GM12878 (cell line): ENCODE measurements around the gene ASIC3. TPM values are rescaled to one million over a fixed set of nuclear protein-coding genes. Genes with fewer than 3 reads are reported as not detected.

Experiments used
- EED ChIP-seq: sonication (generic); IDR thresholded peaks from 2 replicates; pipeline ENCODE4 v1.6.1; 2016; ENCODE audit warnings: antibody characterized with exemption, low read depth
- FOXK2 ChIP-seq: fragments of 450-650 bp; IDR thresholded peaks from 2 replicates; pipeline ENCODE4 v1.6.1; 2017; ENCODE audit warnings: mild to moderate bottlenecking, moderate library complexity
- MEF2B ChIP-seq: fragments of 450-650 bp; IDR thresholded peaks from 2 replicates; pipeline ENCODE4 v1.6.1; 2018; ENCODE audit warnings: mild to moderate bottlenecking, moderate library complexity; ENCODE audit not compliant: partially characterized antibody, poor library complexity, severe bottlenecking
- MYC ChIP-seq: IDR thresholded peaks from 2 replicates; pipeline ENCODE4 v1.6.1; 2011; ENCODE audit warnings: mild to moderate bottlenecking, low read length, moderate library complexity, inconsistent platforms; ENCODE audit not compliant: insufficient read depth, insufficient replicate concordance, insufficient read length, severe bottlenecking
- POLR2AphosphoS2 ChIP-seq: IDR thresholded peaks from 2 replicates; pipeline ENCODE4 v1.6.1; 2011; ENCODE audit warnings: low read depth, mild to moderate bottlenecking, low read length, improper control_type of control experiment, moderate library complexity
- SMAD5 ChIP-seq: IDR thresholded peaks from 2 replicates; pipeline ENCODE4 v1.6.1; 2016; ENCODE audit warnings: antibody characterized with exemption, low read depth
- SRF ChIP-seq, 2 experiments: IDR thresholded peaks; 2 replicates each; pipeline ENCODE4 v1.6.1; 2011; ENCODE audit warnings: low read depth in 2 of 2, low read length in 2 of 2, mild to moderate bottlenecking in 1 of 2, moderate library complexity in 1 of 2
- SUZ12 ChIP-seq: fragments of 200-600 bp; sonication (generic); IDR thresholded peaks from one replicate; pipeline ENCODE4 v1.6.1; 2018; ENCODE audit warnings: antibody characterized with exemption, mild to moderate bottlenecking; ENCODE audit not compliant: unreplicated experiment
- polyA plus RNA-seq, 11 experiments: library from polyadenylated mRNA; depleted of rRNA in 4 of 11; unstranded in 6 of 11; stranded (reverse) in 5 of 11; fragments of >200 nt; fragmentation: Nextera tagmentation in 4 of 11; fragmentation: Illumina TruSeq in 1 of 11; extraction: Ambion mirVana in 4 of 11; extraction: Trizol in 1 of 11; gene quantifications; 1 replicate in 1 of 11; 2 replicates in 10 of 11; pipeline versions ENCODE4 v1.2.1 to v1.2.3, GENCODE V29; 2011 to 2016; ENCODE audit warnings: inconsistent platforms in 2 of 11, missing spikeins in 2 of 11, low read depth in 1 of 11
- total RNA-seq, 4 experiments: library from RNA; depleted of rRNA in 3 of 4; stranded (reverse); fragments of >200 nt in 3 of 4; fragmentation: Illumina TruSeq in 1 of 4; extraction: Trizol in 1 of 4; gene quantifications; 2 replicates each; pipeline versions ENCODE4 v1.2.1 to v1.2.3, GENCODE V29; 2013 to 2021
- TF ChIP-seq, protein P1 (sequence below): fragments of 450-650 bp; formaldehyde crosslinking; IDR thresholded peaks from 2 replicates; pipeline ENCODE4 v1.4.0; 2020; ENCODE audit warnings: mild to moderate bottlenecking, moderate library complexity
- TF ChIP-seq, protein P2 (sequence below): IDR thresholded peaks from 2 replicates; pipeline ENCODE4 v1.6.1; 2012; ENCODE audit warnings: mild to moderate bottlenecking, low read depth, low read length
- TF ChIP-seq, protein P3 (sequence below): fragments of 450-650 bp; IDR thresholded peaks from 2 replicates; pipeline ENCODE4 v1.6.1; 2016; ENCODE audit warnings: mild to moderate bottlenecking, moderate library complexity, borderline replicate concordance
- TF ChIP-seq, protein P4 (sequence below): fragments of 450-650 bp; IDR thresholded peaks from 2 replicates; pipeline ENCODE4 v1.6.1; 2017; ENCODE audit warnings: borderline replicate concordance
- TF ChIP-seq, protein P5 (sequence below): fragments of 450-650 bp; IDR thresholded peaks from 2 replicates; pipeline ENCODE4 v1.6.1; 2017; ENCODE audit warnings: low read depth, mild to moderate bottlenecking, moderate library complexity

The ASIC3 gene
- total and polyA plus RNA-seq, 10 of the 15 experiments (the other 5 are each of a cell fraction or from before 2014, with no cell fraction given): 0.07 to 1.0 (median 0.44) TPM; not detected in 4

DNA sequence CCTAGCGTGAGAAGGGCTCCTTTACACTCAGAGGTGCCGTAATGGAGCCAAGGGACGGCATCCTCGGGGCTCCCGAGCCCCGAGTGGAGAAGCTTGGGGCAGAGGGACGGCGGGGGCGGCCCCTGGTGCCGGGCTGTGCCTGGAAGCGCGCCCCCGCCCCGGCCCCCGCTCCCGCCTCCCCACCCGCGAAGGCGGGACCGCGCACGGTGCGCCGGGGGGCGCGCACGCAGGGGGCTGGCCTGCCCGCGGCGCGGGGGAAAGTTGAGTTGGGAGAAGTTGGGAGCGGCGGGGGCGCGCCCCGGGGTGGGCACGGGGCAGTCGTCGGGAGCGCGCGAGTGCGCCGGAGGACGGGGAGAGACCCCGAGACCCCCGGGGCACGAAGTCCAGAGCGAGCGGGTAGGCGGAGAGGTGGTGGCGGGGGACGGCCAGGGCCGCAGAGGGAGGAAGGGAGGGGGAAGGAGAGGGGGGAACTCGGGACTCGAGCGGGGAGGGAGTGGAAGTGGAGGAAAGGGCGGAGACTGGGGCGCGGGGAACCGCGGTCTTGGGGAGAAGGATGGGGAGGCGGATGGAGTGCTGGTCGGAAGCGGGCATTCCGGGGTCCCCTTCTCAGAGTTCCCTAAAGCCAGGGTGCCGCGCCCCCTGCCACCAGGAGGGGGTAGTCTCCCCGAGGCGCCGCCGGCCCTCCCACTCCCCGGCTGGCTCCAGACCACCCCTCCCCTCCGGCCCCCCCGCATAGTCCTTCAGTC is 11.2 kb downstream of the ASIC3 start, which contains the start of gene SLC4A2 (continued):
- TF ChIP-seq, protein P1, sequence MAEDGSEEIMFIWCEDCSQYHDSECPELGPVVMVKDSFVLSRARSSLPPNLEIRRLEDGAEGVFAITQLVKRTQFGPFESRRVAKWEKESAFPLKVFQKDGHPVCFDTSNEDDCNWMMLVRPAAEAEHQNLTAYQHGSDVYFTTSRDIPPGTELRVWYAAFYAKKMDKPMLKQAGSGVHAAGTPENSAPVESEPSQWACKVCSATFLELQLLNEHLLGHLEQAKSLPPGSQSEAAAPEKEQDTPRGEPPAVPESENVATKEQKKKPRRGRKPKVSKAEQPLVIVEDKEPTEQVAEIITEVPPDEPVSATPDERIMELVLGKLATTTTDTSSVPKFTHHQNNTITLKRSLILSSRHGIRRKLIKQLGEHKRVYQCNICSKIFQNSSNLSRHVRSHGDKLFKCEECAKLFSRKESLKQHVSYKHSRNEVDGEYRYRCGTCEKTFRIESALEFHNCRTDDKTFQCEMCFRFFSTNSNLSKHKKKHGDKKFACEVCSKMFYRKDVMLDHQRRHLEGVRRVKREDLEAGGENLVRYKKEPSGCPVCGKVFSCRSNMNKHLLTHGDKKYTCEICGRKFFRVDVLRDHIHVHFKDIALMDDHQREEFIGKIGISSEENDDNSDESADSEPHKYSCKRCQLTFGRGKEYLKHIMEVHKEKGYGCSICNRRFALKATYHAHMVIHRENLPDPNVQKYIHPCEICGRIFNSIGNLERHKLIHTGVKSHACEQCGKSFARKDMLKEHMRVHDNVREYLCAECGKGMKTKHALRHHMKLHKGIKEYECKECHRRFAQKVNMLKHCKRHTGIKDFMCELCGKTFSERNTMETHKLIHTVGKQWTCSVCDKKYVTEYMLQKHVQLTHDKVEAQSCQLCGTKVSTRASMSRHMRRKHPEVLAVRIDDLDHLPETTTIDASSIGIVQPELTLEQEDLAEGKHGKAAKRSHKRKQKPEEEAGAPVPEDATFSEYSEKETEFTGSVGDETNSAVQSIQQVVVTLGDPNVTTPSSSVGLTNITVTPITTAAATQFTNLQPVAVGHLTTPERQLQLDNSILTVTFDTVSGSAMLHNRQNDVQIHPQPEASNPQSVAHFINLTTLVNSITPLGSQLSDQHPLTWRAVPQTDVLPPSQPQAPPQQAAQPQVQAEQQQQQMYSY (CRISPR knock-in tag): no peak
- TF ChIP-seq SRF (IDR thresholded peaks at IDR 0.05; ENCODE audit: low read depth in 2 of 2, low read length in 2 of 2) (no peak), SMAD5 (no peak), POLR2AphosphoS2 (no peak), EED (no peak; the same call in 1 of the 2 replicates), SUZ12 (no peak), MYC (no peak), MEF2B (no peak), FOXK2 (no peak)
- TF ChIP-seq, protein P2, sequence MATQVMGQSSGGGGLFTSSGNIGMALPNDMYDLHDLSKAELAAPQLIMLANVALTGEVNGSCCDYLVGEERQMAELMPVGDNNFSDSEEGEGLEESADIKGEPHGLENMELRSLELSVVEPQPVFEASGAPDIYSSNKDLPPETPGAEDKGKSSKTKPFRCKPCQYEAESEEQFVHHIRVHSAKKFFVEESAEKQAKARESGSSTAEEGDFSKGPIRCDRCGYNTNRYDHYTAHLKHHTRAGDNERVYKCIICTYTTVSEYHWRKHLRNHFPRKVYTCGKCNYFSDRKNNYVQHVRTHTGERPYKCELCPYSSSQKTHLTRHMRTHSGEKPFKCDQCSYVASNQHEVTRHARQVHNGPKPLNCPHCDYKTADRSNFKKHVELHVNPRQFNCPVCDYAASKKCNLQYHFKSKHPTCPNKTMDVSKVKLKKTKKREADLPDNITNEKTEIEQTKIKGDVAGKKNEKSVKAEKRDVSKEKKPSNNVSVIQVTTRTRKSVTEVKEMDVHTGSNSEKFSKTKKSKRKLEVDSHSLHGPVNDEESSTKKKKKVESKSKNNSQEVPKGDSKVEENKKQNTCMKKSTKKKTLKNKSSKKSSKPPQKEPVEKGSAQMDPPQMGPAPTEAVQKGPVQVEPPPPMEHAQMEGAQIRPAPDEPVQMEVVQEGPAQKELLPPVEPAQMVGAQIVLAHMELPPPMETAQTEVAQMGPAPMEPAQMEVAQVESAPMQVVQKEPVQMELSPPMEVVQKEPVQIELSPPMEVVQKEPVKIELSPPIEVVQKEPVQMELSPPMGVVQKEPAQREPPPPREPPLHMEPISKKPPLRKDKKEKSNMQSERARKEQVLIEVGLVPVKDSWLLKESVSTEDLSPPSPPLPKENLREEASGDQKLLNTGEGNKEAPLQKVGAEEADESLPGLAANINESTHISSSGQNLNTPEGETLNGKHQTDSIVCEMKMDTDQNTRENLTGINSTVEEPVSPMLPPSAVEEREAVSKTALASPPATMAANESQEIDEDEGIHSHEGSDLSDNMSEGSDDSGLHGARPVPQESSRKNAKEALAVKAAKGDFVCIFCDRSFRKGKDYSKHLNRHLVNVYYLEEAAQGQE: no peak
- TF ChIP-seq, protein P3, sequence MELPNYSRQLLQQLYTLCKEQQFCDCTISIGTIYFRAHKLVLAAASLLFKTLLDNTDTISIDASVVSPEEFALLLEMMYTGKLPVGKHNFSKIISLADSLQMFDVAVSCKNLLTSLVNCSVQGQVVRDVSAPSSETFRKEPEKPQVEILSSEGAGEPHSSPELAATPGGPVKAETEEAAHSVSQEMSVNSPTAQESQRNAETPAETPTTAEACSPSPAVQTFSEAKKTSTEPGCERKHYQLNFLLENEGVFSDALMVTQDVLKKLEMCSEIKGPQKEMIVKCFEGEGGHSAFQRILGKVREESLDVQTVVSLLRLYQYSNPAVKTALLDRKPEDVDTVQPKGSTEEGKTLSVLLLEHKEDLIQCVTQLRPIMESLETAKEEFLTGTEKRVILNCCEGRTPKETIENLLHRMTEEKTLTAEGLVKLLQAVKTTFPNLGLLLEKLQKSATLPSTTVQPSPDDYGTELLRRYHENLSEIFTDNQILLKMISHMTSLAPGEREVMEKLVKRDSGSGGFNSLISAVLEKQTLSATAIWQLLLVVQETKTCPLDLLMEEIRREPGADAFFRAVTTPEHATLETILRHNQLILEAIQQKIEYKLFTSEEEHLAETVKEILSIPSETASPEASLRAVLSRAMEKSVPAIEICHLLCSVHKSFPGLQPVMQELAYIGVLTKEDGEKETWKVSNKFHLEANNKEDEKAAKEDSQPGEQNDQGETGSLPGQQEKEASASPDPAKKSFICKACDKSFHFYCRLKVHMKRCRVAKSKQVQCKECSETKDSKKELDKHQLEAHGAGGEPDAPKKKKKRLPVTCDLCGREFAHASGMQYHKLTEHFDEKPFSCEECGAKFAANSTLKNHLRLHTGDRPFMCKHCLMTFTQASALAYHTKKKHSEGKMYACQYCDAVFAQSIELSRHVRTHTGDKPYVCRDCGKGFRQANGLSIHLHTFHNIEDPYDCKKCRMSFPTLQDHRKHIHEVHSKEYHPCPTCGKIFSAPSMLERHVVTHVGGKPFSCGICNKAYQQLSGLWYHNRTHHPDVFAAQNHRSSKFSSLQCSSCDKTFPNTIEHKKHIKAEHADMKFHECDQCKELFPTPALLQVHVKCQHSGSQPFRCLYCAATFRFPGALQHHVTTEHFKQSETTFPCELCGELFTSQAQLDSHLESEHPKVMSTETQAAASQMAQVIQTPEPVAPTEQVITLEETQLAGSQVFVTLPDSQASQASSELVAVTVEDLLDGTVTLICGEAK: no peak
- TF ChIP-seq, protein P4, sequence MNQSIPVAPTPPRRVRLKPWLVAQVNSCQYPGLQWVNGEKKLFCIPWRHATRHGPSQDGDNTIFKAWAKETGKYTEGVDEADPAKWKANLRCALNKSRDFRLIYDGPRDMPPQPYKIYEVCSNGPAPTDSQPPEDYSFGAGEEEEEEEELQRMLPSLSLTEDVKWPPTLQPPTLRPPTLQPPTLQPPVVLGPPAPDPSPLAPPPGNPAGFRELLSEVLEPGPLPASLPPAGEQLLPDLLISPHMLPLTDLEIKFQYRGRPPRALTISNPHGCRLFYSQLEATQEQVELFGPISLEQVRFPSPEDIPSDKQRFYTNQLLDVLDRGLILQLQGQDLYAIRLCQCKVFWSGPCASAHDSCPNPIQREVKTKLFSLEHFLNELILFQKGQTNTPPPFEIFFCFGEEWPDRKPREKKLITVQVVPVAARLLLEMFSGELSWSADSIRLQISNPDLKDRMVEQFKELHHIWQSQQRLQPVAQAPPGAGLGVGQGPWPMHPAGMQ: no peak
- TF ChIP-seq, protein P5, sequence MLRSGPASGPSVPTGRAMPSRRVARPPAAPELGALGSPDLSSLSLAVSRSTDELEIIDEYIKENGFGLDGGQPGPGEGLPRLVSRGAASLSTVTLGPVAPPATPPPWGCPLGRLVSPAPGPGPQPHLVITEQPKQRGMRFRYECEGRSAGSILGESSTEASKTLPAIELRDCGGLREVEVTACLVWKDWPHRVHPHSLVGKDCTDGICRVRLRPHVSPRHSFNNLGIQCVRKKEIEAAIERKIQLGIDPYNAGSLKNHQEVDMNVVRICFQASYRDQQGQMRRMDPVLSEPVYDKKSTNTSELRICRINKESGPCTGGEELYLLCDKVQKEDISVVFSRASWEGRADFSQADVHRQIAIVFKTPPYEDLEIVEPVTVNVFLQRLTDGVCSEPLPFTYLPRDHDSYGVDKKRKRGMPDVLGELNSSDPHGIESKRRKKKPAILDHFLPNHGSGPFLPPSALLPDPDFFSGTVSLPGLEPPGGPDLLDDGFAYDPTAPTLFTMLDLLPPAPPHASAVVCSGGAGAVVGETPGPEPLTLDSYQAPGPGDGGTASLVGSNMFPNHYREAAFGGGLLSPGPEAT: no peak
